ENCODE measurements around the gene JUP. TPM values are rescaled to one million over a fixed set of nuclear protein-coding genes. Genes with fewer than 3 reads are reported as not detected.

JUP gene
- total RNA-seq, 1 donor from 2014 or later = 28.5 TPM

DNA sequence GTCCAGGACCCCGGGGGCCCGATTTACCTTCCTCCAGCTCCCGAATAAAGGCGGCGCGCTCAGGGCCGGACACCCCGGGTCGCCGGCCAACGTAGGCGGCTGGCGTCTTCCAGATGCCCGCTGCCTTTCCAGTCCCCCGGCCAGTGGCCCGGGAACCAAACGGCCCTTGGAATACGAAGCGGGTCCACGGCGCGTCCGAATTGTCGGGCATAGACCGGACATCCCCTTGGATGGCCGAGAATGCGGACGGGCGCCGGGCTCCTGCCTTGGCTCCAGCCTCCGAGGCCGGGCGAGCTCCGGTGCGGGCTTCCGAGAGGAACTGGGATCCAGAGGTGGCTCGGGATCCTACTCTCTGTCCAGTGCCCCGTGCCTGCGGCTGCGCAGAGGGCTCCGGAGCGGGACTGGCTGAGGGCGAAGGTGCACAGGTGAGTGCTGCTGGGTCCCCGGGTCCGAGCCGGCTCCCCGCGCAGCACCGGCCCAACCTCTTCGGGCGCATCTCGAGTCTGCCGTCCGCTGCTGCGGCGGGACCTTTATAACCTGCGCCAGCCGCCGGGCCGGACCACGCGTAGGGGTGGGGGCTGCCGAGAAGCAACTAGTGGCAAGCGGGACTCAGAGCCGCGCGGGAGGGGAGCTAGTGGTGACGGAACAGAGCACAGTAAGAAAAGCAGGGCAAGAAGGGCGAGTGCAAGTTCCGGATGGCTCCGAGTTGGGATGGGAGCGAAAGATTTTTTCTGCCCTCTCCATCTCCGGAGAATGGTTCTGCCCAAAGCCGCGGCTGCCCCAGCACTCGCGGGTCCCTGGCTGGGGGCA is 52.2 kb downstream of the JUP start, which contains the start of gene HAP1:
TSS of gene HAP1 (minus strand) at position 505 of the 810 bp plus-strand sequence. CDS start at position 496, 9 bp downstream.
- peaks cover 75% of the 10 kb centered on the region for H3K27me3 ChIP-seq
- H3K36me3 ChIP-seq = no peaks in the 10 kb centered on the region
- peak; percentile 79 for DNase-seq (ENCODE audit: low spot score)
- Mint-ChIP-seq H3K4me3 (peak within 1 kb of the TSS; percentile 91), H3K9me3 (peaks cover 2% of the 10 kb centered on the region), H3K27ac (peak within 1 kb of the TSS; percentile 92), H3K36me3 (no peaks in the 10 kb centered on the region), H3K27me3 (ENCODE audit: insufficient read depth, low read depth) (peaks cover 53% of the 10 kb centered on the region), H3K4me1 (peaks cover 28% of the 10 kb centered on the region)
- H3K4me2 ChIP-seq = peak within 1 kb of the TSS; percentile 86
- TF ChIP-seq, protein P1, sequence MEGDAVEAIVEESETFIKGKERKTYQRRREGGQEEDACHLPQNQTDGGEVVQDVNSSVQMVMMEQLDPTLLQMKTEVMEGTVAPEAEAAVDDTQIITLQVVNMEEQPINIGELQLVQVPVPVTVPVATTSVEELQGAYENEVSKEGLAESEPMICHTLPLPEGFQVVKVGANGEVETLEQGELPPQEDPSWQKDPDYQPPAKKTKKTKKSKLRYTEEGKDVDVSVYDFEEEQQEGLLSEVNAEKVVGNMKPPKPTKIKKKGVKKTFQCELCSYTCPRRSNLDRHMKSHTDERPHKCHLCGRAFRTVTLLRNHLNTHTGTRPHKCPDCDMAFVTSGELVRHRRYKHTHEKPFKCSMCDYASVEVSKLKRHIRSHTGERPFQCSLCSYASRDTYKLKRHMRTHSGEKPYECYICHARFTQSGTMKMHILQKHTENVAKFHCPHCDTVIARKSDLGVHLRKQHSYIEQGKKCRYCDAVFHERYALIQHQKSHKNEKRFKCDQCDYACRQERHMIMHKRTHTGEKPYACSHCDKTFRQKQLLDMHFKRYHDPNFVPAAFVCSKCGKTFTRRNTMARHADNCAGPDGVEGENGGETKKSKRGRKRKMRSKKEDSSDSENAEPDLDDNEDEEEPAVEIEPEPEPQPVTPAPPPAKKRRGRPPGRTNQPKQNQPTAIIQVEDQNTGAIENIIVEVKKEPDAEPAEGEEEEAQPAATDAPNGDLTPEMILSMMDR (IDR thresholded peaks at IDR 0.05) = no peak
- TF ChIP-seq EZH2 (IDR thresholded peaks at IDR 0.05) (peak; percentile 77), EZH2phosphoT487 (IDR thresholded peaks at IDR 0.05) (peak; percentile 81)
- no peak within 1 kb of the TSS for H3K27ac ChIP-seq
- H3K79me2 ChIP-seq (ENCODE audit: low read depth) = no peaks in the 10 kb centered on the region
- H2AFZ ChIP-seq (replicated peaks) = peak within 1 kb of the TSS; percentile 97
- peaks cover 4% of the 10 kb centered on the region for H3K4me1 ChIP-seq
- H4K20me1 ChIP-seq (ENCODE audit: low read depth) = peaks cover 3% of the 10 kb centered on the region
- H3K4me3 ChIP-seq = peak within 1 kb of the TSS; percentile 70
- no peaks in the 10 kb centered on the region for H3K9me3 ChIP-seq (ENCODE audit: low read depth)
- no peak within 1 kb of the TSS for H3K9ac ChIP-seq
- H3F3A ChIP-seq (ENCODE audit: low read depth) = peaks cover 8% of the 10 kb centered on the region

DNA sequence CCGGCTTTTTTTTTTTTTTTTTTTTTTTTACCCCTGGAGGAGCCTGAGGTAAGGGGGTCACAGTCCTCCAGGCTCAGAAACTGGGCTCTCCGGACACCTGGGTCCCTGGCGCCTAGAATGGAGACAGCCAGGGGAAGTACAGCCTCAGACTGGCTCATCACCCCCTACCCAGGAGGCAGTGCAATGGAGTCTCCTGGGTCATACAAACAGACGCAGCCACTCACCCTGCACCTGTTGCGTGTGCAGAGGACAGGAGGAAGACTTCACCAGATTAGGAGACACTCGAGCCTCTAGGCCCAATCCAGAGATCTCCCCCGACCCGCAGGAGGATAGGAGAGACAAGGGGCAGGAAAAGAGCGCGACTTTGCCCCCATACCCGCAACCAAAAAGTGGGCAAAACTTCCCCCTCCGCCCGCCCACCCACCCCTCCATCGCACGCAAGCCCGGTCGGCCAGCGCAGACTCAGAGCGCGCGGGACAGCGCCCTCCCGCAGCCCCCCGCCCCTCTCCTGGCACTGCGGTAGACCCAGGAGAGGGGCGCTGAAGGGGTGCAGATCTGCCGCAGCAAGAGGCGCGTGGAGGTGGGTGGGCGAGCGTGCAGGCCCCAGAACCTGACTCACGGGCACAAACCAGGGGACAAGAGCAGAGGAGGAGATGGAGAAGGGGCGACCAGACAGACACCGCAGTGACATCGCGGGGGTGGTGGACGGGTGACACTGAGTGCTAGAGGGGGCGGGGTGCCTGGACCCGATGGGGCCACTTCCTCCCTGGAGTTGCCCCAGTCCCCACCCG is 53.0 kb downstream of the JUP start:
- peaks cover 8% of the 10 kb centered on the region for H3F3A ChIP-seq (ENCODE audit: low read depth)
- peak overlapping the region; percentile 86 for H3K4me2 ChIP-seq
- H3K4me1 ChIP-seq = peaks cover 4% of the 10 kb centered on the region
- H4K20me1 ChIP-seq (ENCODE audit: low read depth) = peaks cover 3% of the 10 kb centered on the region
- Mint-ChIP-seq H3K27me3 (ENCODE audit: insufficient read depth, low read depth) (peaks cover 53% of the 10 kb centered on the region), H3K9me3 (peaks cover 2% of the 10 kb centered on the region), H3K27ac (no peak overlapping the region), H3K4me3 (peak overlapping the region; percentile 91), H3K36me3 (no peaks in the 10 kb centered on the region), H3K4me1 (peaks cover 28% of the 10 kb centered on the region)
- H2AFZ ChIP-seq (replicated peaks) = peak overlapping the region; percentile 97
- DNase-seq (ENCODE audit: low spot score) = peak; percentile 53
- TF ChIP-seq EZH2phosphoT487 (IDR thresholded peaks at IDR 0.05) (no peak), EZH2 (IDR thresholded peaks at IDR 0.05) (peak; percentile 78)
- TF ChIP-seq, protein P1 (IDR thresholded peaks at IDR 0.05) = no peak
- no peaks in the 10 kb centered on the region for H3K36me3 ChIP-seq
- no peaks in the 10 kb centered on the region for H3K9me3 ChIP-seq (ENCODE audit: low read depth)
- peaks cover 75% of the 10 kb centered on the region for H3K27me3 ChIP-seq
- no peak overlapping the region for H3K27ac ChIP-seq
- no peaks in the 10 kb centered on the region for H3K79me2 ChIP-seq (ENCODE audit: low read depth)
- H3K9ac ChIP-seq = no peak overlapping the region
- peak overlapping the region; percentile 70 for H3K4me3 ChIP-seq

DNA sequence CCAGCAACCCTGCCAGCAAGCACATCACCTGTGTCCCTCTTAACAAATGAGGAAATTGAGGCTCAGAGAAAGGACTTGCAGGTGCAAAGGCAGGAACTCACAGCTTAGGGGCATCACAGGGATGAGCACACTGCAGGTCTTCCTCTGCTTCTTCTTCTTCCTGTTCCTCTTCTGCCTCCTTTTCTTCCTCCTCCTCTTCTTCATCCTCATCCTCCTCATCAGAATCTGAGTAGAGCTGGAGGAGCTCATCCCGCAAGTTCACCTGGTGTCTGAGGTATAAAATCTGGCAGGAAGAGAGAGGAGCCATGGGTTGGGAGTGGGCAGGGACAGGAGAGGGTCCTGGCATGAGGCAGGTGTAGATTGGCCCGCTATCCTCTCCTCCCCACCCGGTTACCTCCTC is 54.7 kb downstream of the JUP start:
- peaks cover 2% of the 10 kb centered on the region for H3K9me3 Mint-ChIP-seq
- H3K9ac ChIP-seq = no peak overlapping the region
- H3K9me3 ChIP-seq (ENCODE audit: low read depth) = no peaks in the 10 kb centered on the region
- peaks cover 25% of the 10 kb centered on the region for H3K4me1 Mint-ChIP-seq
- no peaks in the 10 kb centered on the region for H3K36me3 Mint-ChIP-seq
- no peak overlapping the region for H3K4me2 ChIP-seq
- H2AFZ ChIP-seq (replicated peaks) = no peak overlapping the region
- H3K4me3 ChIP-seq = no peak overlapping the region
- no peak overlapping the region for H3K27ac Mint-ChIP-seq
- H3K27me3 Mint-ChIP-seq (ENCODE audit: insufficient read depth, low read depth) = peaks cover 43% of the 10 kb centered on the region
- peaks cover 4% of the 10 kb centered on the region for H3K4me1 ChIP-seq
- TF ChIP-seq, protein P1 (IDR thresholded peaks at IDR 0.05) = no peak
- TF ChIP-seq EZH2phosphoT487 (IDR thresholded peaks at IDR 0.05) = no peak
- H3F3A ChIP-seq (ENCODE audit: low read depth) = peaks cover 8% of the 10 kb centered on the region
- no peak overlapping the region for H3K27ac ChIP-seq
- no peak overlapping the region for H3K4me3 Mint-ChIP-seq
- H3K79me2 ChIP-seq (ENCODE audit: low read depth) = no peaks in the 10 kb centered on the region
- peaks cover 3% of the 10 kb centered on the region for H4K20me1 ChIP-seq (ENCODE audit: low read depth)
- peaks cover 64% of the 10 kb centered on the region for H3K27me3 ChIP-seq
- DNase-seq (ENCODE audit: low spot score) = no peak
- no peaks in the 10 kb centered on the region for H3K36me3 ChIP-seq
